C4-2B (cell line): Measurements from ENCODE around the gene PLSCR1.
"Not testable (repeated sequence)": the region's sequence is repeated elsewhere in the genome, so short reads cannot be mapped to it uniquely, and the experiment has no call there.

ENCODE experiments used
- H3K27ac ChIP-seq: fragments of 450-650 bp; 2 replicates; pipeline ENCODE4 v1.5.1; 2017
- CTCF ChIP-seq: fragments of 450-650 bp; conservative IDR thresholded peaks from 2 replicates; pipeline ENCODE4 v1.5.1; 2017; ENCODE audit warnings: mild to moderate bottlenecking
- ZFX ChIP-seq: fragments of 450-650 bp; IDR thresholded peaks from 2 replicates; pipeline ENCODE4 v1.6.1; 2017

The PLSCR1 gene

GRCh38 chr3:146530609-146531008 lies 13.8 kb downstream of the PLSCR1 start:
- H3K27ac ChIP-seq: no peak overlapping the region
- TF ChIP-seq ZFX: no peak
- TF ChIP-seq CTCF: no peak

- TF ChIP-seq ZFX: no peak
- TF ChIP-seq CTCF: no peak
- no peak overlapping the region for H3K27ac ChIP-seq
Observed at GRCh38 chr3:146529021-146529420, 15.4 kb downstream of the PLSCR1 start.

GRCh38 chr3:146524961-146525360 lies 19.4 kb downstream of the PLSCR1 start:
- TF ChIP-seq CTCF (no peak), ZFX (no peak)
- H3K27ac ChIP-seq: no peak overlapping the region

GRCh38 chr3:146523531-146523930 lies 20.9 kb downstream of the PLSCR1 start:
- no peak for TF ChIP-seq ZFX
- TF ChIP-seq CTCF: no peak
- H3K27ac ChIP-seq: no peak overlapping the region

GRCh38 chr3:146522174-146523158 lies 21.9 kb downstream of the PLSCR1 start:
- H3K27ac ChIP-seq: not testable (repeated sequence)

- TF ChIP-seq ZFX (no peak), CTCF (no peak)
- no peak overlapping the region for H3K27ac ChIP-seq
Observed at GRCh38 chr3:146521394-146521793, 23.0 kb downstream of the PLSCR1 start.

GRCh38 chr3:146519810-146520209 lies 24.6 kb downstream of the PLSCR1 start:
- TF ChIP-seq CTCF (no peak), ZFX (no peak)
- no peak overlapping the region for H3K27ac ChIP-seq
